Peyer's patch (tissue), 4 donors: ENCODE measurements around the gene HTT.

ENCODE experiments used
- POLR2A ChIP-seq, 2 donors: fragments of 450-650 bp; IDR thresholded peaks; one replicate each; pipeline ENCODE4 v1.5.1; 2017; ENCODE audit warnings: antibody characterized with exemption in 2 of 2, mild to moderate bottlenecking in 2 of 2, moderate library complexity in 2 of 2
- TF ChIP-seq, protein P1 (sequence below), 6 experiments: fragments of 450-650 bp in 4 of 6; fragments of 200-600 bp in 2 of 6; sonication (generic) in 1 of 6; IDR thresholded peaks; one replicate each; pipeline ENCODE4 v1.5.1; 2017 to 2019; ENCODE audit warnings: antibody characterized with exemption in 6 of 6, mild to moderate bottlenecking in 3 of 6, moderate library complexity in 1 of 6

DNA sequence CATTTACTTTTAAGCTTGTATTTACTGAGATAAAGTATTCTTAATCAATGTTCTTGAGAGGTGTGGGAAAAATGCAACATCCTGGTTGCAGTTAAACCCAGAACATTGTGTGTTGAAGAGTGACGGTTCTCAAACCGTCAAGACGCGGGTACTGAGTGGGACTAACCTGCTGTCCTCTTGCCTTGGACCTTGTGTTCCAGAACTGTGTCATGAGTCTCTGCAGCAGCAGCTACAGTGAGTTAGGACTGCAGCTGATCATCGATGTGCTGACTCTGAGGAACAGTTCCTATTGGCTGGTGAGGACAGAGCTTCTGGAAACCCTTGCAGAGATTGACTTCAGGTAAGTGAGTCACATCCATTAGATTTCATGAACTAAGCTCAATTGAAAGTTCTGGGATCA, 59.7 kb downstream of the HTT start:
- TF ChIP-seq, protein P1, sequence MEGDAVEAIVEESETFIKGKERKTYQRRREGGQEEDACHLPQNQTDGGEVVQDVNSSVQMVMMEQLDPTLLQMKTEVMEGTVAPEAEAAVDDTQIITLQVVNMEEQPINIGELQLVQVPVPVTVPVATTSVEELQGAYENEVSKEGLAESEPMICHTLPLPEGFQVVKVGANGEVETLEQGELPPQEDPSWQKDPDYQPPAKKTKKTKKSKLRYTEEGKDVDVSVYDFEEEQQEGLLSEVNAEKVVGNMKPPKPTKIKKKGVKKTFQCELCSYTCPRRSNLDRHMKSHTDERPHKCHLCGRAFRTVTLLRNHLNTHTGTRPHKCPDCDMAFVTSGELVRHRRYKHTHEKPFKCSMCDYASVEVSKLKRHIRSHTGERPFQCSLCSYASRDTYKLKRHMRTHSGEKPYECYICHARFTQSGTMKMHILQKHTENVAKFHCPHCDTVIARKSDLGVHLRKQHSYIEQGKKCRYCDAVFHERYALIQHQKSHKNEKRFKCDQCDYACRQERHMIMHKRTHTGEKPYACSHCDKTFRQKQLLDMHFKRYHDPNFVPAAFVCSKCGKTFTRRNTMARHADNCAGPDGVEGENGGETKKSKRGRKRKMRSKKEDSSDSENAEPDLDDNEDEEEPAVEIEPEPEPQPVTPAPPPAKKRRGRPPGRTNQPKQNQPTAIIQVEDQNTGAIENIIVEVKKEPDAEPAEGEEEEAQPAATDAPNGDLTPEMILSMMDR (IDR thresholded peaks at IDR 0.05) = no peak
- no peak for TF ChIP-seq POLR2A (IDR thresholded peaks at IDR 0.05)
